Measurements from ENCODE around the gene ISL2. TPM values are rescaled to one million over a fixed set of nuclear protein-coding genes. Genes with fewer than 3 reads are reported as not detected.

Gene ISL2
- polyA plus RNA-seq, 1 donor (not counting 4 experiments of a cell fraction or from before 2014, with no cell fraction given) = not detected

DNA sequence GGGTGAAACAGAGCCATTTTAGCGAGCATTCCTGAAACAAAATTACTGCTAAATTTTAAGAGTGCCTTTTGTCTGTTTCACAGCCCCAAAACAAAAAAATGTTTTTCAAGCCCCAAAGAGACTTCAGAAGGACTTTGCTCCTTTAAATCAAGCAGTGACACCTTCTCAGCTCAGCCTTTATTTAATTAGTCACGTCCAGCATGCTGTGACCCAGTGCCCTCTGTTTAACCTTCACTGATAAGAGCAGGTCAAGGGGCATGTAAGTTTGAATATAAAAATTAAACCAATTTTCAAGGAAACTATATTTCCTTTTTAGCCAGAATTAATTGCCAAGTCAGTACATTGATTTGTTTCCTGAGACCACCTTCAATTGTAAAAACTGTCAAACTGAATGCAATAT, 40.6 kb downstream of the ISL2 start:
- H4K20me1 ChIP-seq (ENCODE audit: control insufficient read depth, extremely low read depth, insufficient read depth, low read length) = no peaks in the 10 kb centered on the region
- dilution Hi-C loops (cut with MboI; ENCODE audit: extremely low pct_ligation_motif_present, low sequenced_read_pairs) = no loop called here
- TF ChIP-seq EZH2 (IDR thresholded peaks at IDR 0.05; ENCODE audit: low read length) = no peak
- no peak for TF ChIP-seq CTCF (optimal IDR thresholded peaks at IDR 0.05 in 1 of 3, IDR thresholded peaks at IDR 0.05 in 1 of 3, conservative IDR thresholded peaks at IDR 0.05 in 1 of 3; ENCODE audit: extremely low read depth in 1 of 3, insufficient read depth in 2 of 3, low read length in 3 of 3)

DNA sequence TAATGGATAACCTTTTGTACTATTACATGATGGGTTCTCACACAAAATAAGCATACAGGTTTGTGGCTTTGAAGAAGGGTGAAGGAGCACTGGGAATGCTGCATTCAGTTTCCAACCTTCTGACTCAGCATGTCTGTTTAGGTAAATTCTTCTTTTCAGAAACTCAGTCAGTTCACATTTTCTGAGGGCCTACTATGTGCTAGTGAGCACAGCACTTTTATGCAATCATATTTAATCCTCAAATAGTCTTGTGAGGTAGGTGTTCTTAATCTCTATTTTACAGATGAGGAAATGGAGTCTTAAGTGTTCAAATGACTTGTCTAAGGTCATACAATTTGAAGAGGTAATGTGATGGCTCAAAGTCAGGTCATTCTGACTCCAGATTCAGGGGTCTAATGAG, 41.2 kb downstream of the ISL2 start:
- no peaks in the 10 kb centered on the region for H3K27me3 ChIP-seq (ENCODE audit: control insufficient read depth, extremely low read depth, insufficient read depth, low read length)
- no peaks in the 10 kb centered on the region for H3K9me1 ChIP-seq (ENCODE audit: control insufficient read depth, extremely low read depth, insufficient read depth, low read length)
- dilution Hi-C loops (cut with MboI; ENCODE audit: extremely low pct_ligation_motif_present, low sequenced_read_pairs) = no loop called here
- no peaks in the 10 kb centered on the region for H3K9me3 ChIP-seq (ENCODE audit: control insufficient read depth, low read depth, low read length)
- H3K79me2 ChIP-seq (ENCODE audit: control insufficient read depth, insufficient read depth, low read length) = no peaks in the 10 kb centered on the region
- H3K9ac ChIP-seq (ENCODE audit: control insufficient read depth, extremely low read depth, insufficient read depth, low read length) = no peak overlapping the region
- H3K36me3 ChIP-seq (ENCODE audit: control insufficient read depth in 2 of 2, extremely low read depth in 1 of 2, insufficient read depth in 2 of 2, low read length in 2 of 2) = no peaks in the 10 kb centered on the region
- no peak overlapping the region for H3K27ac ChIP-seq (ENCODE audit: control insufficient read depth, insufficient read depth, low read length)
- no peak overlapping the region for H2AFZ ChIP-seq (ENCODE audit: control insufficient read depth, low read length)
- FAIRE-seq (no peak), DNase-seq (ENCODE audit: low read depth, low spot score) (no peak)
- H3K4me1 ChIP-seq (ENCODE audit: control insufficient read depth, extremely low read depth, insufficient read depth, low read length) = no peaks in the 10 kb centered on the region
- no peak overlapping the region for H3K4me3 ChIP-seq (ENCODE audit: control insufficient read depth in 2 of 3, extremely low read depth in 1 of 3, insufficient read depth in 2 of 3, low read depth in 1 of 3, low read length in 3 of 3)
- TF ChIP-seq CTCF (optimal IDR thresholded peaks at IDR 0.05 in 1 of 3, IDR thresholded peaks at IDR 0.05 in 1 of 3, conservative IDR thresholded peaks at IDR 0.05 in 1 of 3; ENCODE audit: extremely low read depth in 1 of 3, insufficient read depth in 2 of 3, low read length in 3 of 3) (no peak), EZH2 (IDR thresholded peaks at IDR 0.05; ENCODE audit: low read length) (no peak)
- no peaks in the 10 kb centered on the region for H4K20me1 ChIP-seq (ENCODE audit: control insufficient read depth, extremely low read depth, insufficient read depth, low read length)
- no peak overlapping the region for H3K4me2 ChIP-seq (ENCODE audit: control insufficient read depth, extremely low read depth, insufficient read depth, low read depth, low read length)

More for the DNA sequence above, 40.6 kb downstream of the ISL2 start:
- Histone ChIP-seq H3K9ac (ENCODE audit: control insufficient read depth, extremely low read depth, insufficient read depth, low read length) (no peak overlapping the region), H3K9me1 (ENCODE audit: control insufficient read depth, extremely low read depth, insufficient read depth, low read length) (no peaks in the 10 kb centered on the region), H3K27ac (ENCODE audit: control insufficient read depth, insufficient read depth, low read length) (no peak overlapping the region), H3K9me3 (ENCODE audit: control insufficient read depth, low read depth, low read length) (no peaks in the 10 kb centered on the region), H2AFZ (ENCODE audit: control insufficient read depth, low read length) (no peak overlapping the region), H3K27me3 (ENCODE audit: control insufficient read depth, extremely low read depth, insufficient read depth, low read length) (no peaks in the 10 kb centered on the region), H3K79me2 (ENCODE audit: control insufficient read depth, insufficient read depth, low read length) (no peaks in the 10 kb centered on the region), H3K4me1 (ENCODE audit: control insufficient read depth, extremely low read depth, insufficient read depth, low read length) (no peaks in the 10 kb centered on the region), H3K4me3 (ENCODE audit: control insufficient read depth in 2 of 3, extremely low read depth in 1 of 3, insufficient read depth in 2 of 3, low read depth in 1 of 3, low read length in 3 of 3) (no peak overlapping the region), H3K4me2 (ENCODE audit: control insufficient read depth, extremely low read depth, insufficient read depth, low read depth, low read length) (no peak overlapping the region), H3K36me3 (ENCODE audit: control insufficient read depth in 2 of 2, extremely low read depth in 1 of 2, insufficient read depth in 2 of 2, low read length in 2 of 2) (no peaks in the 10 kb centered on the region)
- DNase-seq (ENCODE audit: low read depth, low spot score) (no peak), FAIRE-seq (no peak)

Measured in keratinocyte (primary cell).